AG09319 (cell line): Measurements from ENCODE around the gene HLA-E.
"Not testable (repeated sequence)": the region's sequence is repeated elsewhere in the genome, so short reads cannot be mapped to it uniquely, and the experiment has no call there.

ENCODE experiments used
- DNase-seq: peaks from one replicate; pipeline ENCODE4 v3.0.0-alpha.2; 2010; ENCODE audit warnings: low read depth; ENCODE audit errors: extremely low read depth
- CTCF ChIP-seq: IDR thresholded peaks from 2 replicates; pipeline ENCODE4 v1.5.1; 2011; ENCODE audit warnings: low read depth, mild to moderate bottlenecking, inconsistent platforms, low read length, moderate library complexity

The HLA-E gene

GRCh38 chr6:30481211-30481964, 7.9 kb upstream of the HLA-E start:
- no peak; the same call in 1 of the 2 replicates for TF ChIP-seq CTCF
- no peak for DNase-seq

GRCh38 chr6:30481965-30482644, 7.2 kb upstream of the HLA-E start:
- peak; percentile 80 for TF ChIP-seq CTCF
- DNase-seq, result not testable (repeated sequence)

GRCh38 chr6:30483677-30484279, 5.5 kb upstream of the HLA-E start:
- DNase-seq, result peak; percentile 43
- TF ChIP-seq CTCF, result peak; percentile 57

- no peak for TF ChIP-seq CTCF
Measured at GRCh38 chr6:30485236-30485635, 4.1 kb upstream of the HLA-E start.

GRCh38 chr6:30487926-30488325, 1.4 kb upstream of the HLA-E start:
- no peak for TF ChIP-seq CTCF
- DNase-seq, result no peak

More at GRCh38 chr6:30485236-30485635, 4.1 kb upstream of the HLA-E start:
- no peak for DNase-seq

- not testable (repeated sequence) for DNase-seq
Measured at GRCh38 chr6:30488697-30489080, 620 bp upstream of the HLA-E start.

GRCh38 chr6:30490026-30490876, 942 bp downstream of the HLA-E start:
- TF ChIP-seq CTCF, result no peak
- DNase-seq, result no peak

GRCh38 chr6:30491291-30491953, 2.1 kb downstream of the HLA-E start:
- DNase-seq, result not testable (repeated sequence)
